Activated CD8-positive, alpha-beta memory T cell treated with anti-CD3 and anti-CD28 coated beads for 24 hours (primary cell): ENCODE measurements around the gene COX6B2.
A peak's percentile ranks its signal among the peaks of the same experiment; 100 is the strongest.
"Not testable (repeated sequence)": the region's sequence is repeated elsewhere in the genome, so short reads cannot be mapped to it uniquely, and the experiment has no call there.

Experiments used
- DNase-seq: peaks from one replicate; pipeline ENCODE4 v3.0.0-alpha.2; 2020

The COX6B2 gene

GRCh38 chr19:55341595-55342531, 12.7 kb downstream of the COX6B2 start:
- no peak for DNase-seq

DNA sequence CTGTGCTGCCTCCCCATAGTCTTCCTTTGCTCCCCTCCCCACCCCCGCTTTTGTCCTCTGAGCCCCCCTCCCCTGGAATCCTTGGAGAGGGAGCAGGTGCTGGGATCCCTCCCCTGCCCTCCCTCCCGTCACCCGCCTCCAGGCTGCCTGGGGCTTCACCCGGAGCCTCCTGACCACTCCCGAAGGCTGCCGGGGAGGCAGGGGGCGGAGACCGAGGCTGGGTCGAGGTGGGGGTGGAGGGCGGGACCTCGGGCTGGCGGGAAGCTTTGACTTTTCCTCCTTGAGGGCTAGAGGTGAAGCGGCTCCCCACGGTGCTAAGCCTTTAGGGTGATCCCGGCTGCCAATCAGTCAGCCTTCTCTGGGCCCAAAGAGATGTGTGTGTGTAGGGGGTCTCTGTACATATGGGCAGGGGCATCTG, 13.3 kb downstream of the COX6B2 start:
- peak; percentile 79 for DNase-seq

GRCh38 chr19:55340784-55341147, 13.8 kb downstream of the COX6B2 start:
- no peak for DNase-seq

DNA sequence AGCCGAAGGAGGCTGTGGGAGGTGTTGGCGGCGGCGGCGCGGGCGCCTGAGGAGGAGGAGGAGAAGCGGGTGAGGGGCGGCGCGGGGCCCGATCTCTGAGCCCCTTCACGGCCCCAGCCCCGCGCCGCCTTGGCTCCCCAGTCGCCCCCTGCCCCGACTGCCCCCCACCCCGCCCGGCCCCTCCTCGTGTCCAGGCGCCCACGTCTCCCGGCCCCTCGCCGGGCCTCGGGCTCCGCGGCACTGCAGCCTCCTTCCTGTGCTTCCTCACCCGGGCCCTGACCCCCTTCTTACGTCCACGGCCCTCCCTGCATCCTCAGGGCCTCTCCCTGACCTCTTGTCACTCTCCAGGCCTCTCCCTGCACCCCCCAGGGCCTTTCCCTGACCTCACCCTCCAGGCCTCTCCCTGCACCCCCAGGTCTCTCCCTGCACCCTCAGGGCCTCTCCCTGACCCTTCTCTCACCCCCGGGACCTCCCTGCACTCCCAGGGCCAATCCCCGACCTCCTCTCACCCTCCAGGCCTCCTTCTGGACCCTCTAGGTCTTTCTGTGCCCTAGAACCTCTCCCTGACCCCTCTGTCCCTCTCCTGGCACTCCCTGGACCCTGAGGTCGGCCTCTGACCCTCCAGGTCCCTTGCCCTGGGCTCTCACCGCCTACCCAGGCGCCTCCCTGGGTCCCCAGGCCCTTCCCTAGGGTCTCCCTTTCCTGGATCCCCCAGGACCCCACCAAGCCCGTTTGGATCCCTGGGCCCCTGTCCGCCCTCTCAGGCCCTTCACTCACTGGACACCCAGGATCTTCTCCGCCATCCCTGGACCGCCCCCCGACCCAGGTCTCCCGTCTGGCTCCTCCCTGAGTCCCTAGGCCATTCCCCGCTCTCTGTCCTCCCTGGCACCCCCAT, 14.4 kb downstream of the COX6B2 start:
- DNase-seq: no peak

GRCh38 chr19:55339105-55339888, 15.2 kb downstream of the COX6B2 start, which contains the start of gene KMT5C:
Gene KMT5C, plus strand, starts transcription at chr19:55339876. Its CDS starts 2,061 bp downstream, at chr19:55341937.
- DNase-seq: peak; percentile 100

GRCh38 chr19:55336101-55336500, 18.4 kb downstream of the COX6B2 start:
- DNase-seq: no peak

- no peak for DNase-seq
Measured at GRCh38 chr19:55333870-55334269, 20.6 kb downstream of the COX6B2 start.

DNA sequence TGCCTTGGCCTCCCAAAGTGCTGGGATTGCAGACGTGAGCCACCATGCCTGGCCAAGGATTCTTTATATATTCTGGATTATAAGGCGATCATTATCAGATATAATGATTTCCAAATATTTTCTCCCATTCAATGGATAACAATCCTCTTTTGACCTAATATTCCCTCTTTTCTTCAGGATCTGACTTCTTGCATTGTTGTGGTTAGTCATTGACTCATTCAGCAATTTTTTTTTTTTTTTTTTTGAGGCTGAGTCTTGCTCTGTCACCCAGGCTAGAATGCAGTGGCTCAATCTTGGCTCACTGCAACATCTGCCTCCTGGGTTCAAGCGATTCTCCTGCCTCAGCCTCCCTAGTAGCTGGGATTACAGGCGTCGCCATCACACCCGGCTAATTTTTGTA, 24.7 kb downstream of the COX6B2 start:
- DNase-seq: not testable (repeated sequence)

DNA sequence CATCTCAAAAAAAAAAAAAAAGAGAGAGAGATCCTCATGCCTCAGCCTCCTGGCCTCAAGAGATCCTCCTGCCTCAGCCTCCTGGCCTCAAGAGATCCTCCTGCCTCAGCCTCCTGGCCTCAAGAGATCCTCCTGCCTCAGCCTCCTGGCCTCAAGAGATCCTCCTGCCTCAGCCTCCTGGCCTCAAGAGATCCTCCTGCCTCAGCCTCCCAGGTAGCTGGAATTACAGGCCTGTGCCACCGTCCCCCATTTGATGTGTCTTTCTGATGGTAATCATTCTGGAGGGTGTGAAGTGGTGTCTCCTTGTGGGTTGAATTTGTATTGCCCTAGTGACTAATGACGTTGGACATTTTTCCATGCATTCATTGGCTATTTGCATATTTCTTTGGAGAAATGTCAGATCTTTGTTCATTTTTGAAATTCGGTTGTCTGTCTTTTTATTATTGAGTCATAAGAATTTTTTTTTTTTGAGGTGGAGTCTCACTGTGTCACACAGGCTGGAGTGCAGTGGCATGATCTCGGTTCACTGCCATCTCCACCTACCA, 25.7 kb downstream of the COX6B2 start:
- DNase-seq: not testable (repeated sequence)

DNA sequence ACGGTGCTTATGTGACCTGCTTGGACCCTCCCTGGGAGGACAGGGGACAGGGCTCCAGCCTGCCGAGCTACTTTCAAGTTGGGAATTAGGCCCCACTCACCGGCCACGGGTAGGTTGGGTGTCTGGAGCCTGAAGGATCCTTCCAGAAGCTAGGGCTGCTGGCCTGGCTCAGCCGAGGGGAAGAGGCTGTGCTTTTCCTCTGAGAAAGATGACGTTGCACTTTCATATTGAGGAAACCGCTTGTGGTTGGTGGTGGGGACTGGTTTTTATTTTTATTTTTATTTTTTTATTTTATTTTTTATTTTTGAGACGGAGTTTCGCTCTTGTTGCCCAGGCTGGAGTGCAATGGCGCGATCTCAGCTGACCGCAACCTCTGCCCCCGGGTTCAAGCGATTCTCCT, 29.3 kb downstream of the COX6B2 start, which contains the start of gene TMEM150B:
Gene TMEM150B, minus strand, starts transcription at position 170 of the 400 bp plus-strand sequence. CDS start 4,305 bp downstream, outside the sequence.
- no peak for DNase-seq

GRCh38 chr19:55324662-55325061, 29.9 kb downstream of the COX6B2 start:
- no peak for DNase-seq

- DNase-seq: no peak
Measured at GRCh38 chr19:55322204-55322885, 32.2 kb downstream of the COX6B2 start.

DNA sequence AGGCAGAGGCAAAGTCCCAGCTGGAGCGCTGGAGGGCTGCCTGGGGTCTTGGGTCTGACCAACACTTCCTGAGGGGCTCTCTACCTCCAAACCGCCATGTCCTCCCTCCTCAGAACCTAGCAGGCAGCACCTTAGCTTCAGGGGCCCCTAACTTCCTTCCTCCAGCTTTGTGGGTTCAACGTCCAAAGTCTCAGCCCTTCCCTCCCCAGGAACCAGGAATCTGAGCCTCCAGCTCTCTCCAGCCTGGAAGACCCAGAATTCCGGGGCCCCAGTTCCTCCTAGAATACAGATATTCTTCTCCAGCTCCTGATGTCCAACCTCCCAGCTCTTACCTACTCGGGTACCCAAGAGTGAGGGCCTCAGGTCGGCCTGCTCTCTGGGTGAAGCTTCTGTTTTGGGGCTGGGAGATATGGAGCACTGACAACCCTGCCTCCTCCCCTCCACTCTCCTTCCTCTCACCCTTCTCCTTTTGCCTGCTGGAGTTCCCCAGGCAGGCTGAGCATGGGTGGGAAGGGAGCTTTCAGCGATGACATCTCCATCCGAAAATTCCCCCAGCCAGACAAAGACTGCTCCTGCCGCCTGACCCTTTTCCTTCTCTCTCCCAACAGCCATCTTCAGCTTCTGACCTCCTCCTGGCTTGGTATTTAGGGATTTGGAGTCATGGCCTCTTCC, 32.9 kb downstream of the COX6B2 start:
- DNase-seq: no peak

DNA sequence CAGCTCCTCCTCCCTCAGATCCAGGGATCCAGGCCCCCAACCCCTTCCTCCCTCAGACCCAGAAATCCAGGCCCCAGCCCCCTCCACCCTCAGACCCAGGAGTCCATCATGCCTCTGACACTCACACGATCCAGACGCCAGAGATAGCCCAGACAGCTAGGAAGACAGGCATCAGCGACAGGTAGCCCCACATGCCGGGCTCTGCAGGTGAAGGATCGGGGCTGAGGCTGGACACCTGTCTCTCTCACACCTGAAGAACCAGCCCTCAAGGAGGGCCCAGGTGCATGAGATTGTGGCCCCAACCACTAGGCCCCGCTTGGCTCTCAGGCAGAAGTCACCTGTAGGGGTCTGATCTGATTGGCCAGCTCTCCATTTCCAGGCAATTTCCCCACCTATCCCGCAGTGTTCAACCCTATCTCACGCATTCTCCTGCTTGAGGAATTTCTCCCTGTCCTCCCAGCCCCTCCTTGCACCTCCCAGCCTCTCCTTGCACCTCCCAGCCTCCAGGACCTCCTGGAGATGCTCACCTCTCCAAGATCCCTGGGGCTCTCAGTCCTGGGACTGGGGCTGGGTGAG, 33.6 kb downstream of the COX6B2 start:
- no peak for DNase-seq

DNA sequence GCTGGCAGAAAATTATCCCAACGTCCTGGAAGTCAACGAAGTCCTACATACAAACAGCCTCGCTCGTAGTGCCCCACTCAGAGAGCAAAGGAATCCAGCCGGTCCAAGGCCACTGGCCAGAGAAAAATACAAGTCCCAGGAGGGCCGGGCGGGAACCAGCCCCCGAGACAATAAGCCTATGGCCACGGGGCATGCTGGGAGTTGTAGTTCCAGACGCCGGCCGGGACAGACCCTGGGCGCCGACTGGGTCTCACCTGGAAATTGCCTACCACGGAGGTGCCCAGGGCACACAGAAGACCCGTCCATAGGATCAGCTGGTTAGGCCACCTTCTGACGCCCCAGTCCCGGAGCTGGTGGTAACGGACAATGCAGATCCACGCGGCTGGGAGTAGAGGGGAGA, 34.7 kb downstream of the COX6B2 start:
- no peak for DNase-seq

DNA sequence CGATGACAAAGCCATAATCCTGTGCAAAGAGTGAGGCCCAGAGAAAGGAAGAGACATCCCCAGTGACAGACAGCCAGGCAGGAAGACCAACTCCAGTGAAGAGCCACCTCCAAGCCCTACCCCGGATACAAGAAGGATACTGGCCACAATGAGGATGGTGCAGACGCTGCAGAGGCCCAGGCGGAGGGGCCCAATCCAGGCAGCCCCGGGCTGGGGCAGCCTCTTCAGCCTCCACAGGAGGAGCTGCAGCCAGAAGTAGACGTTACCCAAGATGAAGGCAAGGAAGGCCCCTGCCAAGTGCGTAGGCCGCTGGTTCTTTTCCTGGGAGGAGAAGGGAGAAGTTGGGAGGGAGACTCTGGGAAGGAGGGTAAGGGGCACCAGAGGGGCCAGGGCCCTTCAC, 37.9 kb downstream of the COX6B2 start:
- no peak for DNase-seq

- DNase-seq: no peak
Measured at GRCh38 chr19:55315956-55316525, 38.5 kb downstream of the COX6B2 start.

- no peak for DNase-seq
Measured at GRCh38 chr19:55314396-55314795, 40.1 kb downstream of the COX6B2 start.

- no peak for DNase-seq
Measured at GRCh38 chr19:55312621-55313512, 41.7 kb downstream of the COX6B2 start.
